Measurements from ENCODE around the gene RAD18. TPM values are rescaled to one million over a fixed set of nuclear protein-coding genes. Genes with fewer than 3 reads are reported as not detected.

Gene RAD18
- total RNA-seq, 2 experiments from 2014 or later = 30.9 to 31.1 TPM

DNA sequence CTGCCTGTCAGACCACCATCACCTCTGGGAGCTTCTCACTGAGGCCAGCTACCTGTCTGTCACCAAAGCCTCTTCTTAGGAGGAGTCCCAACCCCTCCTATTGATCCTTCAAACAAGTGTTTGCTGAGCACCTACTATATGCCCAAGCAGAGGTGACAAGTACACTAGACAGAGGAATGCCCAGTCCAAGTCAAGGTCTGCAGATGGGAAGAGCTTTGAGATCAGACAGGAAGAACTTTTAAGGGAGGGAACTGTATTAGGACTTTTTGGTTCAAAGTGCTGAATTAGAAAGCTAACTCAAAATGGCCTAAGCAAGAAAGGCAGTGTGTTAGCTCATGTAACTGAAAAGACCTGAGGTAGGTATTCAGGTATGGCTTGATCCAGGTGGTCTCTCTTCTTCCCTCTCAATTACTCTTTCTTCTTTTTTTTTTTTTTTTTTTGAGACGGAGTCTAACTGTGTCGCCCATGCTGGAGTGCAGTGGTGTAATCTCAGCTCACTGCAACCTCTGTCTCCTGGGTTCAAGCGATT is 3.6 kb upstream of the RAD18 start:
- Mint-ChIP-seq H3K4me1 (peaks cover 11% of the 10 kb centered on the region), H3K27ac (no peak overlapping the region), H3K9me3 (no peaks in the 10 kb centered on the region), H3K4me3 (no peak overlapping the region), H3K36me3 (no peaks in the 10 kb centered on the region), H3K27me3 (peaks cover 9% of the 10 kb centered on the region)
- no peak for ATAC-seq (ENCODE audit: low read depth)
- POLR2A ChIA-PET = no interaction called here
- DNase-seq = no peak

DNA sequence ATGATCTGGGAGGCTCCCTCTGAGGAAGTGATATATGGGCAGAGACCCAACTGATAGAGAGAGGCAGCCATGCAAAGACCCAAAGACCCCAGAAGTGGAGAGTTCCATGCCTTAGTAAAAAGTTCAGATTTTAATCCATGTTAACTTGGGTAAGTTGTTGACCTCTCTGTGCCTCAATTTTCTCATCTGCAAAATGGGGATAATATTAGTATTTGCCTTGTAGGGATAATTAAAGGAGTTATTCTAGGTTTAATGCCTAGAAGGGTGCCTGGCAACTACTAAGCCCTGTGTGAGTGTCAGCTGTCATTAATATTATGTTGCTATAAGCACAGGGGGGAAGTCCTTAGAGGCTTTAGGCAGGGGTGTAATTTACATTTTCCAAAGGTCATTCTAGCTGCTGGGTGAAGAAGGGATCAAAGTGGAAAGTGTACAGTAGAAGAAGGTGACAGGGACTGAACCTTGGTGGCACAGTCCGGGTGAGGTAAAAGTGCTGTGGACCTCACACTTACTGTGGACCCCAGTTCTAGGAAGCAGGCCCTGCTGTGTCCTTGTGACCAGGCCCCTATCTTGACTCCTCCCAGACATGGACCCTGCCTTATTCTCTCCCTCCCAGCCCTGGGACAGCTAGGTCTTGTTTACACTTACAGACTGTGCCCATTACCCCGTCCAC is 3.0 kb upstream of the RAD18 start:
- Mint-ChIP-seq H3K9me3 (no peaks in the 10 kb centered on the region), H3K27ac (no peak overlapping the region), H3K27me3 (peaks cover 9% of the 10 kb centered on the region), H3K4me1 (peaks cover 16% of the 10 kb centered on the region), H3K4me3 (no peak overlapping the region), H3K36me3 (peaks cover 1% of the 10 kb centered on the region)
- ATAC-seq (ENCODE audit: low read depth) (no peak), DNase-seq (no peak)
- POLR2A ChIA-PET = no interaction called here

DNA sequence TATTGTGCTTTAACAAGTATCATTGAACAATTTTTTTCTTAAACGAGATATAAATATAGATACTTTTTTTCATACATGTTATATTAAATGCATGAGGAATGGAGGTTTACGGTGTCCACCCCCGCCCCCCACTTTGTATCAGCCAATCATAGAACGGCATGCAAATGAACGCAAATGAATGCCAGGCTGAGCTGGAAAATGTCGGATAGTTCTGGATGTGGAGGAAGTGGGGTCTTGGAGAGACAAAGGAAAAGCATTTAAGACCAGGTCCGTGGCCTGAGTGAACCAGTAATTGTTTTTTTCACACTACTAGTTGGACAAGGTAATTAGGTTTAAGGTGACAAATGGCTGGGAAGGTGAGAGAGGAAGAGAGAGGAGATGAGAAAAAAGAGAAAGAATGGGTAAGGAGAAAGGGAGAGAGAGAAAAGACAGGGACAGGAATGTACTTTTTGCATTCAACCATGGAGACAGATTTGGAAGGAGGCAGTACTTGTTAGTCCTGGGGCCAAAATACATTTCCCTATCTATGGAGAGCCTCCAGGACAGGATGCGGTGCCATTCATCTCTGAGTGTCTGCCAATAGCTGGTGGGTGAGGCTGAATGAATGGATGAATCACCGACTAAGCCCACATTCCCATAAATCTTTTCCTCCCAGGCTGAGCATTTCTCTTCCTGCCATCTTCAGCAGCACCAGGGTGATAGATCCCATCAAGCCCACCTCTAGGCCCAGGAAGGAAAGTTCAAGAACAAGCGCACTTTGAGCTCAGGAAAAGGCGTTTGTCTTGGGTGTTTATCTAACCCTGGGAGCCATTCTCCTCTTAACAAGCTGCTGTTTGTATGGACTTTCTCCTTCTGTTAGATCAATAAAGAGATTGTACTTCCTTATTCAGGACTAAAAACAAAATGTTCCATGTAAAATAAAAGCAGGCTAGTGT is 1.4 kb upstream of the RAD18 start:
- H3K27me3 Mint-ChIP-seq = peaks cover 9% of the 10 kb centered on the region
- no peak for ATAC-seq (ENCODE audit: low read depth)
- H3K4me1 Mint-ChIP-seq = peaks cover 26% of the 10 kb centered on the region
- no peak overlapping the region for H3K27ac Mint-ChIP-seq
- H3K9me3 Mint-ChIP-seq = no peaks in the 10 kb centered on the region
- DNase-seq = no peak
- no peak overlapping the region for H3K4me3 Mint-ChIP-seq
- POLR2A ChIA-PET = no interaction called here
- H3K36me3 Mint-ChIP-seq = peaks cover 3% of the 10 kb centered on the region

GRCh38 chr3:8962226-8962861 is 928 bp downstream of the RAD18 start:
- ATAC-seq (ENCODE audit: low read depth) (no peak), DNase-seq (no peak)
- Mint-ChIP-seq H3K27ac (peak overlapping the region; percentile 94), H3K36me3 (peaks cover 7% of the 10 kb centered on the region), H3K27me3 (peaks cover 3% of the 10 kb centered on the region), H3K4me1 (peaks cover 36% of the 10 kb centered on the region), H3K4me3 (peak overlapping the region; percentile 94), H3K9me3 (no peaks in the 10 kb centered on the region)
- POLR2A ChIA-PET = no interaction called here

DNA sequence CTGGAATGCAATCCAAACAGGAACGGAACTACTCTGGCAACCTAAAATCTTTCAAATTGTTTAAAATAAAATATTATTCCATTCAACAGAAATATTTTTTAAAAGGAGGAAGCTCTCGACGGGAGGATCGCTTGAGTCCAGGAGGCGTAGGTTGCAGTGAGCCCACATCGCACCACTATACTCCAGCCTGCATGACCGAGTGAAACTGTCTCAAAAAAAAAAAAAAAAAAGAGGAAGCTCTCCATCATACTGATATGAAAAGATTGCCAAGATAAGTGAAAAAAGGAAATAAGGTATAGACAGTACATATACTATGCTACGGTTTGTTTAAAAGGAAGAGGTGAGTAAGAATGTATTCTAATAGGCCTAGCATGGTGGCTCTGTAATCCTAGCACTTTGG is 3.6 kb downstream of the RAD18 start:
- Mint-ChIP-seq H3K9me3 (no peaks in the 10 kb centered on the region), H3K27ac (no peak overlapping the region), H3K27me3 (no peaks in the 10 kb centered on the region), H3K4me3 (no peak overlapping the region), H3K36me3 (peaks cover 15% of the 10 kb centered on the region), H3K4me1 (peaks cover 42% of the 10 kb centered on the region)
- ATAC-seq (ENCODE audit: low read depth) = no peak
- no peak for DNase-seq
- POLR2A ChIA-PET = no interaction called here

GRCh38 chr3:8954938-8955763 is 8.1 kb downstream of the RAD18 start:
- POLR2A ChIA-PET = no interaction called here
- Mint-ChIP-seq H3K9me3 (no peaks in the 10 kb centered on the region), H3K27ac (no peak overlapping the region), H3K4me1 (peaks cover 28% of the 10 kb centered on the region), H3K4me3 (no peak overlapping the region), H3K36me3 (peaks cover 19% of the 10 kb centered on the region), H3K27me3 (no peaks in the 10 kb centered on the region)
- ATAC-seq (ENCODE audit: low read depth) (no peak), DNase-seq (no peak)

- Mint-ChIP-seq H3K4me3 (no peak overlapping the region), H3K27me3 (no peaks in the 10 kb centered on the region), H3K4me1 (peaks cover 21% of the 10 kb centered on the region), H3K36me3 (peaks cover 17% of the 10 kb centered on the region), H3K27ac (no peak overlapping the region), H3K9me3 (no peaks in the 10 kb centered on the region)
- DNase-seq = no peak
- ATAC-seq (ENCODE audit: low read depth) = no peak
- POLR2A ChIA-PET = interaction anchor here (1.0 kb wide), 1 partner anchor 11 kb away, joined by 3 read pairs; no protein-coding TSS in a partner anchor
Observed at GRCh38 chr3:8953313-8953712, 10.0 kb downstream of the RAD18 start.

DNA sequence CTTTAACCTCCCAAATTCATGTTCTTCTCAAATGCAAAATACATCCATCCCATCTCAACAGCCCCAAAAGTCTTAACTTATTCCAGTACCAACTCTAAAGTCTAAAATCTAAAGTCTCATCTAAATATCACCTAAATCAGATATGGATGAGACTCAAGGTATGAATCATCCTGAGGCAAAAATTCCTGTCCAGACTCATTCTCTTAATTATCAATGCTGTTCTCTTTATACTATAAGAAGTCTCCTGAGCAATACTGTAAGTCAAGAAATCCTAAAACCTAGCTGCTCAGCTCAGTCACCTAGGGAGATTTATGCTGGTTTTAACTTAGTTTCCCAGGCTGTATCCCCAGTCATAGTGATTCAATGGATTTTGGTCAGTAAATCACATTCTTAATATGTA is 11.1 kb downstream of the RAD18 start:
- Mint-ChIP-seq H3K4me3 (no peak overlapping the region), H3K36me3 (peaks cover 16% of the 10 kb centered on the region), H3K27ac (no peak overlapping the region), H3K27me3 (no peaks in the 10 kb centered on the region), H3K9me3 (no peaks in the 10 kb centered on the region), H3K4me1 (peaks cover 18% of the 10 kb centered on the region)
- POLR2A ChIA-PET = no interaction called here
- ATAC-seq (ENCODE audit: low read depth) (no peak), DNase-seq (no peak)

GRCh38 chr3:8945890-8946600 is 17.2 kb downstream of the RAD18 start:
- POLR2A ChIA-PET = no interaction called here
- no peak overlapping the region for H3K27ac Mint-ChIP-seq
- ATAC-seq (ENCODE audit: low read depth) = no peak
- no peak for DNase-seq
- peaks cover 40% of the 10 kb centered on the region for H3K36me3 Mint-ChIP-seq
- H3K4me1 Mint-ChIP-seq = peaks cover 8% of the 10 kb centered on the region
- no peaks in the 10 kb centered on the region for H3K27me3 Mint-ChIP-seq
- peaks cover 12% of the 10 kb centered on the region for H3K9me3 Mint-ChIP-seq
- no peak overlapping the region for H3K4me3 Mint-ChIP-seq

GRCh38 chr3:8942746-8943488 is 20.4 kb downstream of the RAD18 start:
- H3K36me3 Mint-ChIP-seq = peaks cover 42% of the 10 kb centered on the region
- peaks cover 12% of the 10 kb centered on the region for H3K9me3 Mint-ChIP-seq
- H3K27ac Mint-ChIP-seq = no peak overlapping the region
- no peaks in the 10 kb centered on the region for H3K27me3 Mint-ChIP-seq
- H3K4me1 Mint-ChIP-seq = no peaks in the 10 kb centered on the region
- ATAC-seq (ENCODE audit: low read depth) (no peak), DNase-seq (no peak)
- H3K4me3 Mint-ChIP-seq = no peak overlapping the region
- POLR2A ChIA-PET = no interaction called here

DNA sequence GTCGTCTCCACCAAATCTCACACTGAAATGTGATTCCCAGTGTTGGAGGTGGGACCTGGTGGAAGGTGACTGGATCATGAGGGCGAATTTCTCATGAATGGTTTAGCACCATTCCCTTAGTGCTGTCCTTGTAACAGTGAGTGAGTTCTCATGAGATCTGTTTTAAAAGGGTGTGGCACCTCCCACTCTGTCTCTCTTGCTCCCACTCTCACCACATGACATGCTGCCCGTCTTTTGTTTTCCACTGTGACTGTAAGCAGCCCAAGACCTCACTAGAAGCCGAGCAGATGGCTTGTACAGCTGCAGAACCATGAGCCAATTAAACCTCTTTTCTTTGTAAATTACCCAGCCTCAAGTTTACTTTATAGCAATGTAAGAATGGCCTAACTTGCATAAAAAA is 21.2 kb downstream of the RAD18 start:
- Mint-ChIP-seq H3K36me3 (peaks cover 40% of the 10 kb centered on the region), H3K9me3 (peaks cover 12% of the 10 kb centered on the region)
- no peak for ATAC-seq (ENCODE audit: low read depth)

DNA sequence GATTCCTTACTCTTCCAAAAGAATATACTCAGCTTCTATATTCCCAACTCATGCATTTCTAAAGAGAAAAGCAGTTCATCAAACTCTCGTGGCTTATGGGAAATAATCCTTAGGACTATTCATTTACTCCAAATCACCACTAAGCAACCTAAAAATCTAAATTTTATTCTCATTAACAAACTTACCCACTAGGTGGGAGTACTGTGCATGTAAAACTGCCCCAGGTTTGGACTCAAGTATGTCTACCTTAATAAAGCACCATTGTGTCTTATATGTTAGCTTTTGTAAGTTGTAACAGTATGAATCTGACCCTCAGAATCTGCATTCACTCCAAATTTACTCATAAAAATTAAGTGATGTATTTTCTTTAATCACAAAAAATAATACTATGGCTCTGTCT is 25.3 kb downstream of the RAD18 start:
- Mint-ChIP-seq H3K4me3 (no peak overlapping the region), H3K36me3 (peaks cover 28% of the 10 kb centered on the region), H3K9me3 (peaks cover 6% of the 10 kb centered on the region), H3K4me1 (no peaks in the 10 kb centered on the region), H3K27me3 (no peaks in the 10 kb centered on the region), H3K27ac (no peak overlapping the region)
- POLR2A ChIA-PET = no interaction called here
- ATAC-seq (ENCODE audit: low read depth) (no peak), DNase-seq (no peak)

More for the DNA sequence above, 21.2 kb downstream of the RAD18 start:
- Mint-ChIP-seq H3K27ac (no peak overlapping the region), H3K4me3 (no peak overlapping the region), H3K4me1 (no peaks in the 10 kb centered on the region), H3K27me3 (no peaks in the 10 kb centered on the region)
- POLR2A ChIA-PET = no interaction called here
- DNase-seq = no peak

Data from activated naive CD8-positive, alpha-beta T cell treated with anti-CD3 and anti-CD28 coated beads, Interleukin-2, amount 10 ng/mL, durations not matched to agents 7 days and 5 days (primary cell).